Endothelial cell of hepatic sinusoid (primary cell): ENCODE results near the gene STRN3.

Experiments
- in situ Hi-C: cut with HindIII; loops from 2 replicates; pipeline ENCODE4 v1.10.0; 2017; ENCODE audit warnings: low sequenced_read_pairs

The STRN3 gene

DNA sequence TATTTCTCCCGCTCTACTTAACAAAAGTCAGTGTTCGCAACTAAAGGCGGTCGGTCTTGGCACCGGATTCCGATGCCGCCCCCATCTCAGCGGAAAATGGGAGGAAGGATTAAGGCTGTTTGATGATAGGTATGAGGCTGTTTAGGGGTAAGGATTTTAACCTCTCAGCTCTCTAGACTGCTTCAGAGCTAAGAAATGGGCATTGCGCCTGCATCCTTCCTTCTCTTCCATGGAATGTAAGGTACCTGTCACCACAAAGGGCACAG lies 150.5 kb downstream of the STRN3 start:
- in situ Hi-C loops: no loop called here

DNA sequence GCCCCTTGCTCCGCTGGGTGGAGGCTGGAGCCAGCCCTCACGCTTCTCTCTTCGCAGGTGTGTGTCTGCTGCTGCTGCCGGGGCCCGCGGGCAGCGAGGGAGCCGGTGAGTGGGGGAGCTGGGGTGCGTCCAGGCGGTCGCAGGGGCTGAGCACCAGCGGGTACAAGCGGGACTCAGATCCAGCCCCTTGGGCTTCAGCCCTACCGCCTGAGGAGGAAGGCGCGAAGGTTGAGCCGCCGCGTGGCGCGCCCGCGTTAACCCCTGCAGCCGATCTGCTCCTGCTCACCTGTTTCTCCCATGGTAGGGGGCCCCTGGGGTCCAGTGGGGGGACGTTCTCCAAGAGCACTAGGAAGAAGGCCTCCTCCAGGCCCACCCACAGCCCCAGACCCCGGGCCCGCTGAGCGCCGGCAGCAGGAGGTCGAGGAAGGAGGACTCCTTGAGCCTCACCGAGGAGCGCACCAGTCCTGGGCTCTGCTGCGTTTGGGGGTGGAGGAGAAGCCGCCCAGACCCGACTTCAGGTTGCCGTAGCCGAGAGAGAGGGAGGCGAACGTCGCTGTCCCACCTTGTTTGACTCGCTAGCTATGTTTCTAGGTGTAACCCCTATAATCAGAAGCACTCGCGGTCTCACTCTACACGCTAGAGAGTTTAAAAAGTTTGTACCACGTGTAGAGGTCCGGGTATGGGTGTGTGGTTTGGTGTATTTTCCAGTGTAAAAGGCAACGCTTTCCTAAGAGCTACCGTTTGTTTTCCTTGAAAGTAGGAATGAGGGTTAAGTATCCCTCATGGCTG lies 151.0 kb downstream of the STRN3 start:
- in situ Hi-C loops: no loop called here

DNA sequence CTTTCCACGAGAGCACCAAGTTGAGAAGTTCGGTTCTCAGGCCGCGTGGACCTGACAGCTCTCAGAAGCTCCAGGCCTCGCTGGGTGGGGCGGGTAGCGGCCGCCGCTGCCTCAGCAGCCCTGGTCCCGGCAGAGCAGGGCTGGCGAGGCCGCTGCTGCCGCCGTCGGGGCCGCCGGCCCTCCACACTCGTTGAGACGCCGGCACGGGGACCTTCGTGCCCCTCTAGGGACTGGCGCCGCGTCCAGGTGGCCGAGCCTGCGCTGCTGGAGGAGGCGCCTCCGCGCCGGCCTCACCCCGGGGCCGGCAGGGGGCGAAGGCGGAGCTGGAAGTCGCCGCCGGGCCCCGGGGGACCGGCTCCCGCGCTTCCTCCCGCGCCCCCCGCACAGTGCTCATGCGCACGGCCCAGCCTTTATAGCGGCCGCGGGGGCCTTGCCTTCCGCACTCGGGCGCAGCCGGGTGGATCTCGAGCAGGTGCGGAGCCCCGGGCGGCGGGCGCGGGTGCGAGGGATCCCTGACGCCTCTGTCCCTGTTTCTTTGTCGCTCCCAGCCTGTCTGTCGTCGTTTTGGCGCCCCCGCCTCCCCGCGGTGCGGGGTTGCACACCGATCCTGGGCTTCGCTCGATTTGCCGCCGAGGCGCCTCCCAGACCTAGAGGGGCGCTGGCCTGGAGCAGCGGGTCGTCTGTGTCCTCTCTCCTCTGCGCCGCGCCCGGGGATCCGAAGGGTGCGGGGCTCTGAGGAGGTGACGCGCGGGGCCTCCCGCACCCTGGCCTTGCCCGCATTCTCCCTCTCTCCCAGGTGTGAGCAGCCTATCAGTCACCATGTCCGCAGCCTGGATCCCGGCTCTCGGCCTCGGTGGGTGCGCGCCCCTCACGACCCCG lies 151.8 kb downstream of the STRN3 start, which contains the start of gene COCH:
TSS of gene COCH (plus strand) at position 440 of the 879 bp plus-strand sequence. CDS start at position 820, 380 bp downstream.
- in situ Hi-C loops: no loop called here

DNA sequence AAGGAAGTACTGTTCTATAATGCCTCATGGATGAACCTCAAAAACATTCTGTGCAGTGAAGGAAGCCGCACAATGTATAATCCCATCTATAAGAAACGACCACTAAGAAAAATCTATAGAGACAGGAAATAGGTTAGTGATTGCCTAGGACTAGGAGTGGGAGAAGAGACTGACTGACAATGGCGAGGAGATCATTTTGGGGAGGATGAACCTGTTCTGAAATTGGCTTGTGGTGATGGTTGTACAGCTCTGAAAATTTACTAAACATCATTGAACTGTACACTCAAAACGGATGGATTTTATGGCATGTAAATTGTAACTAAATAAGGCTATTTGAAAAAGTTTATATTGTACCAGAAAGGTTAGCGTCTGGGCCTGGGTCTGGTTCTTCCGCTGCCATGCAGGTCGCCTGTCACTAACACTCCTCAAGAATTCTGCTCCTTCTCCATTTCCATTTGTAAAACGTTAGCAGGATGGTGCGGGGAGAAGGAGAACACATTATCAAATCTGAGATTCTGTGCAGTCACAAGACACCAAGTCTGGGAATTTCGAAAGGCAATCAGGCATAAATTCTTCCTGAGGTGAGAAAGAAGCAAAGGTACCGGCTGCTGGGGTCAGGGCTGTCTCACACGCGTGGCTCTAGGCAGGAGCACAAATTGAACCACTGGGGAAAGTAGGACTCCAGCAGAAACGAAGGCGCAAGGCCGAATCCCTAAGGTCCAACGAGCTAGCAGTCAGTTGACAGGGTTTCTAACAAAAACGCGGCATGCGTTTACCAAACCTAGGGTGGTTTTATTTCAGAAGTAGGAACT lies 152.7 kb downstream of the STRN3 start:
- in situ Hi-C loops: no loop called here

DNA sequence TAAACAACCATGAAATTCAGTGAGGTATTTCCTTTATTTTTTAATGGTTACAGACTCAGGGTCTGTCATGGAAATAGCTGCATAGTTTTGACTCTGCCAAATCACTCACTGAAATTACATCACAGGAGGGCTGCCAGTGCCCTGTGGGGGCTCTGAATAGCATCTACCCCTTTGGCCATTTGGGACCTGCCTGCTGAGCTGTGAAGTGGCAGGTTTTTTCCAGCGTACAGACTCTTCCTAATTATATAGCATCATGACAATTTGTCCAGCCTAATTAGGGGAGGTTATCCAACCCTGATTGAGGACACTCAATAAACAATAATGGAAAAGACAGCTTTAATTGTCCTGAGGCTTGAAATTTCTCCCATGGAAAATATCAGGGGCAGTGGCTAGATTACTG lies 153.6 kb downstream of the STRN3 start:
- in situ Hi-C loops: no loop called here

DNA sequence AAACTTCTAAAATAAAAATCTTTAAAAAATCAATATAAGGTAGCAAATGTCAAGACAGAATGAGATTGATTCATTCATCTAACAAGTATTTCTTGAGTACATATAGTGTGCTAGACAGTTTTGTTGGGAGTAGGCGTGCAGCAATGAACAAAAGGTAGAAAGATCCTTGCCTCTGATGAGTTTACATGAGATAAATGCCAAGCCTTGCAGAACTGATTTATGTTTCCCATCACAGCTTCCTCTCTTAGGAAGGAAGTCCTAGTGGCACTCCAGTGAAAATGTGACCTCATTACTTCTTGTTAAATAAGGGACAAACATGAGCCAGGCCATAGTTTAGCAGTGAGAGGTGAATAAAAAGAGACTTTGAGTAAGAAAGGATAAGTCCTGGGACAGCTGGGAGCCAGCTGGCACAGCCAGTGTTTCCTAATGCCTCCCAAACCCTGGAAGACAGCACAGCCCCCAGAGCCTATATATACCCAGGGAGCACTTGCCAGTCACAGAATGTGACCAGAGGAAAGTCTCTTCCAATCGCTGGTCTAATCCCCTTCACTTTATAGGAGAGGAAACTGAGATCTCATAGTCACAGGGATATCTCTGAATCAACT lies 156.5 kb downstream of the STRN3 start:
- in situ Hi-C loops: no loop called here

DNA sequence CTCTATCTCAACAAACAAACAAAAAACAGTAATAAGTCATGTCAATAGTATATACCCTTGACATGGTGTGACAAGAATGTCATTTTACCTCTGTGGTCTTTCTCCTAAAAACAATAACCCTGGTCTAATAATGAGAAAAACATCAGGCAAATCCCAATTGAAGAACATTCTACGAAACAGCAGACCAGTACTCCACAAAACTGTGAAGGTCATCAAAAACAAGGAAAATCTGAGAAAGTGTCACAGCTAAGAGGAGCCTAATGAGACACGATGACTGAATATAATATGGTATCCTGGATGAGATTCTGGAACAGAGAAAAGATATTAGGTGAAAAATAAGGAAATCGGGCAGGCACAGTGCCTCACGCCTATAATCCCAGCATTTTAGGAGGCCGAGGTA lies 157.4 kb downstream of the STRN3 start:
- in situ Hi-C loops: no loop called here

DNA sequence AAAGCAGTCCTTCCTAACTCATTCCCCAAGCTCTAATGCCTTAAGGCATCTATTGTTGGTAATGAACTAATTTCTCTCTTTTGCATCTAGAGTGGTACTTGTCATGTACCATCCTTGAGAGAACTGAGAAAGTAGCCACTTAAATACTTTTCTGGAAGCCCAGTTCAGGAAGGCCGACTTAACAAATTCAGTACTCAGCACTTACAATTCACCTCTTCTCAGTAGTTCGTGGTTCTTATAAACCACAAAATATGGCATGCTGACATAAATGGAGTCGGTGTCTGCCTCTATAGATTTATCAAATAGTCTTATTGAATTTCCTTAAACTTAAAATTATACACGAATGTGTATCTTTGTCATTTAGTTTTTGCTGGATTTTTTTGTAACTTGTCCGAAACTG lies 161.2 kb downstream of the STRN3 start:
- in situ Hi-C loops: no loop called here

DNA sequence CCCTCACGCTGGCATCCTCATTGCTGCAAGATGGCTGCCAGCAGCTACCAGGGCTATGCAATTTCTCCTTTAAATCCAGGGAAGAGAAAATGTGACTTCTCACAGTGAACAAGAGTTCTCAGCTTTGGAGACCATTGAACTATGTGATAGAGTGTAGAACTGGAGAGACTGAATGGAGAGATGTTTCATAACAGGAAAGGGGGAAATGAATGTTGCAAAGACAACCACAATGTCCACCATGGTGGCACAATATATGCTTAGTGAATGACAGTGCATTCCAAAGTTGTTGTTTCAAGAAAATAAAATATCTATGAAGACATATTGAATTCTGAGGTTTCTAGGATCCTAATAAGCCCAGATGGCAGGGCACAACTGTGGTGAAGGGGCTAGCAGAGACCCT lies 165.0 kb downstream of the STRN3 start:
- in situ Hi-C loops: no loop called here

DNA sequence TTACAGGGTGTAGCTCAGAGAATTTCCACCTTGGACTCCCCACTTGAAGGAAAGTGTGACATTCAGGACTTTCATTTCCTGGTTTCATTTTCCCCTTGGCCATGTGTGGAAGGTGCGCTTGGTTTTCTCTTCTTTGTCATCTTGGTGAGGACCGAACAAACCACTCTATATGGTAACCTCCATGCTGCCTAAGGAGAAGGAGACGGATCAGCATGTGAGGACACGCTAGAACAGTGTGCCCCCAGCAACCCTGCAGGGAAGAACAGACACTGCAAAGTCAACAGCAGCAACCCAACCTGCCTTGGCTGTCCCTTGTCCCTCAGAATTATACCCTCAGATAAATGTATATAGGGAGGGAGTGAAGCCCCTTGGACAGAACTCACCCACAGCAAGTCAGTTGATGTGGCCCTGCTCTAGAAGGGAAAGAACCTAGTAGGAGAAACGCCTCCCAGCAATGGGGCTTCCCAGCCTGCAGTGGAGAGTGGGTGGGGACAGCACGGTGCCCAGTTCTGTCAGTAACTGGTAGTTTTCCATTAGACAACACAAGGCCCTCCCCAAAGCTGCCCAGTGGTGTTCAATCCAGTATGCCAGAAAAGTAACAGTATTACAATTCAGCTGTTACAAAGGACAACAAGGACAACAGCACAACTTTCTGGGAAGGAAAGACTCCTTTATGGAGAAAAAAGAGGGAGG lies 170.7 kb downstream of the STRN3 start:
- in situ Hi-C loops: no loop called here

DNA sequence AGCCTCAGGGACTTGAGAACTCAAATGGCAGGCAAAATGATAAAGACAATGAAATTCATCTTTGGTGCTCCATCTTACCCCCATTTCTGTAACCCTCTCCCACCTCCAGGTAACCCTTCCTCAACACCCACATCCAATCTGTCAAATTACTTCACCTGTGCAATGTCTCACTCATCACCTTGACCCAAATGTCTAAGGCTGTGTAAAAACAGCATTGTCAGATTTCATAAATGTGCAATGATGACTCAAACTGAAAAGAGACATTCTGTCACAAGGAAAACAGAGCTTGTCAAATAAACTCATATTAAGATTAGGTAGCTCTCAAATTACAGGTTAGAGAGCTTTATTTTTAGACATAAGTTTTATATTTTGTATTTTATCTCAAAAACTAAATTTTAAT lies 171.7 kb downstream of the STRN3 start:
- in situ Hi-C loops: no loop called here

DNA sequence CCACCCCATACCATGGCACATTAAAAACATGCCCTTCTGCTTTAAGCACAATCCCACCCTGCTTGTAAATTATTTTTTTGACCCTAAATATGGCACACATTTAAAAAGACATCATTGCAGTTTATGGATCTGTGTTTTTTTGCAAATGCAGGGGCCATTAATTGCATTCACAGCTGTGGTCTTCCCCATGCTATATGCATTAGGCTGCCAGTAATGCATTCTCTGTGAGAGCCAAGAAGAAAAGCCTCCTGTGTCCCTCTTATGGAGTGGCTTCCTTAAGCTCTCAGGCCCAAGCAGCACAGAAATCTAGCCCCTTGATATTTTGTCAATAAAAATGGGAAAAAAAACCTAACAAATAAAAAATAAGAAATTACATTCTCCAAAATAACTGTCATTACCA lies 172.2 kb downstream of the STRN3 start:
- in situ Hi-C loops: no loop called here

DNA sequence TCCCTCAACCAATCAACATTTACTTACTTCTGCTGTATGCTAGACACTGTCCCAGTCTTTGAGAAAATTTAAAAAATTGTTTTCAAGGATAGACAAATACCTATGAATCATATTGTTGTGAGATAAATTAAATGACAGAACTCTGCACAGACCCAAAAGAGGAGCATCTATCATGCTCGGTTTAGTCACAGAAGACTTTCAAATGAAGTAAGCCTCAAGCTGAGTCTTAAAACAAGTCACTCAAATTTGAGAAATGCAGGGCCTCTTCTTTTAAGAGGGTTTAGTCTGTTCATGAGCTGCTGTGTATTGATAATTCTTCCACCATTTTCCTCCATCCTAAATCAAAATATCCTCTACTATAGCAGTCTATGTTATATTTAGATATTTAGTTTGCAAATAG lies 176.2 kb downstream of the STRN3 start:
- in situ Hi-C loops: loop anchor here (10.0 kb wide), 1 partner anchor 65 kb away; no protein-coding TSS in a partner anchor

DNA sequence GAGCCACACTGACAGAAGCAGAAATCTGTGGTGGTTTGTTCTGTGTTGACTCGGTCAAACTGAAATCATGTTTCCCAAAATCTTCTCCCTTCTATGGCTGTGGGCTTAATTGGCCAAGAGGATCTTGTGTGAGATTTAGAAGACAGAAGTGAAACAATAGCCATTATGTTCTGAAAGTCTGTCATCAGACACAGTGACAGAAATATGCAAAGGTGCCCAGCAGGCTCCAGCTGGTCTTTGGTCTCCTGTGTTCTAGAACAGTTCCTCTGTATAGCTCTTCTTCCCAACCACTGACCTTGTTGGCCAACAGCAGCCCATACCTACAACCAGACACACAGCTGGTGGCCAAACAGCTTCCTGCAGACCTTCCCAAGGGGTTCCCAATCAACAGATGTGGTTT lies 176.8 kb downstream of the STRN3 start:
- in situ Hi-C loops: loop anchor here (10.0 kb wide), 1 partner anchor 65 kb away; no protein-coding TSS in a partner anchor

DNA sequence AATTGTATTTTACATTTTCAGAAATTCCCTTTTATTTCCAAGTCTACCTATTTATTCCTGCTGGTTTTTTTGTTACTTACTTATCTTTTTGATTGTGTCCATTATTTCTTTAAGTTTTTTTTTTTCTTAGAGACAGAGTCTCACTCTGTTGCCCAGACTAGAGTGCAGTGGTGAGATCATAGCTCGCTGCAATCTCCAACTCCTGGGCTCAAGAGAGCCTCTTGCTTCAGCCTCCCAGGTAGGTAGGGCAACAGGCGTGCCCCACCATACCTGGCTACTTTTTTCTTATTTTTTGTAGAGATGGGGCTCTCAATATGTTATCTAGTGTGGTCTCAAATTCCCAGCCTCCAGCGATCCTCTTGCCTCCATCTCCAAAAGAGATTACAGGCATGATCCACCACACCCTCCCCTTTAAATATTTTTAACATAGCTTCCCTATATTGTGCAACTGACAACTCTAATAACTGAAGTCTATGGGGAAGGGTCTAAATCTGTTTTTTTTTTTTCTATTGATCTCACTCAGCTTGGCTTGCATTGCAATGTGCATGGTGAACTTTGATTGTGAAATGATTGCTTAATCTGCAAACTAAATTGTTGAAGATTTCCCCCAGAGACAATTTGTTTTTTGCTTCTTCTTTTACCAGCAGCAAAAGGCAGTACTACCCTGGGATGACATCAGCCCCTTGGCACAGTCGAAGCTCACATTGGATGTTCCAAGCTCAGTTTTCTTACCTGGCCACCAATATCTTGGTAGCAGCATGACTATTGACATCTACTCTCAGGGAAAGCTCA lies 177.5 kb downstream of the STRN3 start:
- in situ Hi-C loops: loop anchor here (10.0 kb wide), 1 partner anchor 64 kb away; no protein-coding TSS in a partner anchor
